ENCODE results near the gene KIAA1328. TPM values are rescaled to one million over a fixed set of nuclear protein-coding genes. Genes with fewer than 3 reads are reported as not detected.

Gene KIAA1328
- polyA plus RNA-seq, 1 donor from 2014 or later: 8.5 TPM

DNA sequence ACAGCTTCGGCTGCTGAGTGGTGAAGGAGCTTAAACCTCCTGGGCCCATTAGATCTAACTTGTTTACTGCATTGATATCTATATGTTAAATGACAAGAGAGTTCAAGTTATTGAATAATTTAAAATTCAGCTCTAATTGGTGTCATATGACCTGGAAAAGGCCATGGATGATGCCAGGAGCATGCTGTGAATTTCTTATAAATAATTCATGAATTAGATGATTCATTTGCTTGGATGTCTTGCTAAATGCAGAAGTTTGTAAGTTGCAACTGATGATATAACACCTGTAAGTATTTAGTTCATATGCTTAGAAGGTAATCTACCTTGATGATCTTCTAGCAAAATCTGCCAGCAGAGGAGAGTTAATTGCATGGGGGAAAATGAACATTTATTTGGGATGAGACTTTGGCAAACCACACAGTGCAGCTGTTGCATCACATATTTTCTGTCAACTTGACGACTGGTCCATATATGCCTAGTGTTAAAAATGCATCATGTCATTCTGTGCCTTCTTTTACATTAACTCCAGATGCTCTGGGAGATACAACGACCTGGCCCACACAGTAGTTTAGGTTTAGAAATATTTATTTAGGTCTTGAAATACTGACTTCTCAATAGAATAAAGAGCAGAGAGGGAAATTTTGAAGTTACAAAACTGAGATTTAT, 226.3 kb downstream of the KIAA1328 start:
- H3K4me3 ChIP-seq (ENCODE audit: low read length): no peak overlapping the region
- H3K9ac ChIP-seq (ENCODE audit: low read length): no peak overlapping the region
- TF ChIP-seq EZH2 (IDR thresholded peaks at IDR 0.05; ENCODE audit: borderline replicate concordance, insufficient read depth, low read length, poor library complexity, severe bottlenecking): no peak
- no peak for TF ChIP-seq RAD21 (conservative IDR thresholded peaks at IDR 0.05)
- TF ChIP-seq MXI1 (conservative IDR thresholded peaks at IDR 0.05; ENCODE audit: poor library complexity, severe bottlenecking): no peak
- TF ChIP-seq EP300 (conservative IDR thresholded peaks at IDR 0.05; ENCODE audit: poor library complexity, severe bottlenecking): no peak
- TF ChIP-seq, protein P1, sequence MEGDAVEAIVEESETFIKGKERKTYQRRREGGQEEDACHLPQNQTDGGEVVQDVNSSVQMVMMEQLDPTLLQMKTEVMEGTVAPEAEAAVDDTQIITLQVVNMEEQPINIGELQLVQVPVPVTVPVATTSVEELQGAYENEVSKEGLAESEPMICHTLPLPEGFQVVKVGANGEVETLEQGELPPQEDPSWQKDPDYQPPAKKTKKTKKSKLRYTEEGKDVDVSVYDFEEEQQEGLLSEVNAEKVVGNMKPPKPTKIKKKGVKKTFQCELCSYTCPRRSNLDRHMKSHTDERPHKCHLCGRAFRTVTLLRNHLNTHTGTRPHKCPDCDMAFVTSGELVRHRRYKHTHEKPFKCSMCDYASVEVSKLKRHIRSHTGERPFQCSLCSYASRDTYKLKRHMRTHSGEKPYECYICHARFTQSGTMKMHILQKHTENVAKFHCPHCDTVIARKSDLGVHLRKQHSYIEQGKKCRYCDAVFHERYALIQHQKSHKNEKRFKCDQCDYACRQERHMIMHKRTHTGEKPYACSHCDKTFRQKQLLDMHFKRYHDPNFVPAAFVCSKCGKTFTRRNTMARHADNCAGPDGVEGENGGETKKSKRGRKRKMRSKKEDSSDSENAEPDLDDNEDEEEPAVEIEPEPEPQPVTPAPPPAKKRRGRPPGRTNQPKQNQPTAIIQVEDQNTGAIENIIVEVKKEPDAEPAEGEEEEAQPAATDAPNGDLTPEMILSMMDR (IDR thresholded peaks at IDR 0.05; ENCODE audit: poor library complexity, severe bottlenecking): no peak
- TF ChIP-seq, protein P2, sequence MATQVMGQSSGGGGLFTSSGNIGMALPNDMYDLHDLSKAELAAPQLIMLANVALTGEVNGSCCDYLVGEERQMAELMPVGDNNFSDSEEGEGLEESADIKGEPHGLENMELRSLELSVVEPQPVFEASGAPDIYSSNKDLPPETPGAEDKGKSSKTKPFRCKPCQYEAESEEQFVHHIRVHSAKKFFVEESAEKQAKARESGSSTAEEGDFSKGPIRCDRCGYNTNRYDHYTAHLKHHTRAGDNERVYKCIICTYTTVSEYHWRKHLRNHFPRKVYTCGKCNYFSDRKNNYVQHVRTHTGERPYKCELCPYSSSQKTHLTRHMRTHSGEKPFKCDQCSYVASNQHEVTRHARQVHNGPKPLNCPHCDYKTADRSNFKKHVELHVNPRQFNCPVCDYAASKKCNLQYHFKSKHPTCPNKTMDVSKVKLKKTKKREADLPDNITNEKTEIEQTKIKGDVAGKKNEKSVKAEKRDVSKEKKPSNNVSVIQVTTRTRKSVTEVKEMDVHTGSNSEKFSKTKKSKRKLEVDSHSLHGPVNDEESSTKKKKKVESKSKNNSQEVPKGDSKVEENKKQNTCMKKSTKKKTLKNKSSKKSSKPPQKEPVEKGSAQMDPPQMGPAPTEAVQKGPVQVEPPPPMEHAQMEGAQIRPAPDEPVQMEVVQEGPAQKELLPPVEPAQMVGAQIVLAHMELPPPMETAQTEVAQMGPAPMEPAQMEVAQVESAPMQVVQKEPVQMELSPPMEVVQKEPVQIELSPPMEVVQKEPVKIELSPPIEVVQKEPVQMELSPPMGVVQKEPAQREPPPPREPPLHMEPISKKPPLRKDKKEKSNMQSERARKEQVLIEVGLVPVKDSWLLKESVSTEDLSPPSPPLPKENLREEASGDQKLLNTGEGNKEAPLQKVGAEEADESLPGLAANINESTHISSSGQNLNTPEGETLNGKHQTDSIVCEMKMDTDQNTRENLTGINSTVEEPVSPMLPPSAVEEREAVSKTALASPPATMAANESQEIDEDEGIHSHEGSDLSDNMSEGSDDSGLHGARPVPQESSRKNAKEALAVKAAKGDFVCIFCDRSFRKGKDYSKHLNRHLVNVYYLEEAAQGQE (IDR thresholded peaks at IDR 0.05; ENCODE audit: borderline replicate concordance): no peak
- no peak for TF ChIP-seq POLR2AphosphoS5 (IDR thresholded peaks at IDR 0.05)
- TF ChIP-seq SMC3 (conservative IDR thresholded peaks at IDR 0.05; ENCODE audit: poor library complexity): no peak
- no peak for TF ChIP-seq TAF1 (IDR thresholded peaks at IDR 0.05; ENCODE audit: low read depth)
- no peaks in the 10 kb centered on the region for H3K27me3 ChIP-seq (ENCODE audit: insufficient read depth, low read depth, low read length)
- H3K36me3 ChIP-seq (ENCODE audit: insufficient read depth, low read length): no peaks in the 10 kb centered on the region
- H2AFZ ChIP-seq (ENCODE audit: low read depth, low read length): no peak overlapping the region
- H3K4me2 ChIP-seq (ENCODE audit: low read length): no peak overlapping the region
- no peaks in the 10 kb centered on the region for H3K9me3 ChIP-seq (ENCODE audit: low read length)
- H3K9me2 ChIP-seq (ENCODE audit: insufficient read depth, low read length): no peaks in the 10 kb centered on the region
- no peaks in the 10 kb centered on the region for H3K79me2 ChIP-seq (replicated peaks; ENCODE audit: insufficient read depth, low read length)
- no peaks in the 10 kb centered on the region for H3F3A ChIP-seq (ENCODE audit: insufficient read depth, low read length, poor library complexity, severe bottlenecking)
- no peak overlapping the region for H3K27ac ChIP-seq (ENCODE audit: low read length)
- H4K20me1 ChIP-seq (ENCODE audit: insufficient read depth): no peaks in the 10 kb centered on the region

DNA sequence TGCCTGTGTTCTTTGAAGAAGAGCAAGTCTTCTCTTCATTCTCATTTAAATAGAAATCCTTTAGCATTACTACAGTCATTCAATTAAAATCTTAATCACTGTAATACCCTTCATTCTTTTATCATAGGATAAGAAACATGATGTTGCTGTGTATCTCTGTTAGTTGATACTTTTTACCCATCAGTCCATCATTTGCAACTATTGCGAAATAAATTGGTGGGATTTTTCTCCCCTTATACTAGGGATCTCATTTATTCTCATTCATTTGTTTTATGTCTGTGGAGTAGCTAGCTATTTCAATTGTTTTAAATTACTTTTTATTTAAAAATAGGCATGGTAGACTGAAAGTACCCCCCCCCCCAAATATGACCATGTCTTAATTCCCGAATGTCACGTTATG, 235.3 kb downstream of the KIAA1328 start:
- H2AFZ ChIP-seq (ENCODE audit: low read depth, low read length): no peak overlapping the region
- TF ChIP-seq POLR2AphosphoS5 (IDR thresholded peaks at IDR 0.05): no peak
- TF ChIP-seq, protein P2 (IDR thresholded peaks at IDR 0.05; ENCODE audit: borderline replicate concordance): no peak
- TF ChIP-seq, protein P1 (IDR thresholded peaks at IDR 0.05; ENCODE audit: poor library complexity, severe bottlenecking): no peak
- H3K4me2 ChIP-seq (ENCODE audit: low read length): no peak overlapping the region
- no peaks in the 10 kb centered on the region for H4K20me1 ChIP-seq (ENCODE audit: insufficient read depth)
- H3K27ac ChIP-seq (ENCODE audit: low read length): no peak overlapping the region
- H3K36me3 ChIP-seq (ENCODE audit: insufficient read depth, low read length): no peaks in the 10 kb centered on the region
- no peaks in the 10 kb centered on the region for H3K9me3 ChIP-seq (ENCODE audit: low read length)
- no peaks in the 10 kb centered on the region for H3F3A ChIP-seq (ENCODE audit: insufficient read depth, low read length, poor library complexity, severe bottlenecking)
- H3K27me3 ChIP-seq (ENCODE audit: insufficient read depth, low read depth, low read length): no peaks in the 10 kb centered on the region
- H3K79me2 ChIP-seq (replicated peaks; ENCODE audit: insufficient read depth, low read length): no peaks in the 10 kb centered on the region
- H3K4me3 ChIP-seq (ENCODE audit: low read length): no peak overlapping the region
- H3K9ac ChIP-seq (ENCODE audit: low read length): no peak overlapping the region
- no peaks in the 10 kb centered on the region for H3K9me2 ChIP-seq (ENCODE audit: insufficient read depth, low read length)

Data from neural cell (in vitro differentiated cells).